HTERT RPE-1 (cell line): ENCODE data around the gene SLC4A1AP.

Experiments
- in situ Hi-C: fragments of 300-500 bp; cut with MboI; formaldehyde crosslinking; loops from 4 replicates; pipeline ENCODE4 v1.14.3; 2020; ENCODE audit warnings: low sequenced_read_pairs

SLC4A1AP gene

DNA sequence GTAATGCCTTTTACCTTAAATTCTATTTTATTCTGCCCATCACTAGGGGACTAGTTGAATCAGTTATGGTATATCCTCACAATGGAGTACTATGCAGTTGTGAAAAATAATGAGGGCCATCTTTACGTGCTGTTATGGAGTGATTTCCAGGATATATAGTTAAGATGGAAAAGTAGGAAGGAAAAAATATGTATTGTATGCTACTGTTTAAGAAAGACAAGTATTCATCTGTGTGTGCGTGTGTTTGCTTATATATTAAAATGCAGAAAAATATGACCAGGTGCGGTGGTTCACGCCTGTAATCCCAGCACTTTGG lies 75.3 kb downstream of the SLC4A1AP start:
- in situ Hi-C loops: no loop called here

GRCh38 chr2:27741673-27742072 lies 78.0 kb downstream of the SLC4A1AP start:
- in situ Hi-C loops: no loop called here

DNA sequence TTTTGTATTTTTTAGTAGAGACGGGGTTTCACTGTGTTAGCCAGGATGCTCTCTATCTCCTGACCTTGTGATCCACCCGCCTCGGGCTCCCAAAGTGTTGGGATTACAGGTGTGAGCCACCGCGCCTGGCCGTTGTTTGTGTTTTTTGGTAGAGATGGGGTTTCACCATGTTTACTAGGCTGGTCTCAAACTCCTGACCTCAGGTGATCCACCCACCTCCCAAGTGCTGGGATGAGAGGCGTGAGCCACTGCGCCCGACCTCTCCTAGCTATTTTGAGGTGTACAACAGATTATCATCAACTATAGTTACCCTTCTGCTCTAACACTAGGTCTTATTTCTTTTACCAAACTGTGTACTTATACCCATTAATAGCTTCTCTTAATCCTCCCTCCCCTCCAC lies 78.9 kb downstream of the SLC4A1AP start:
- in situ Hi-C loops: no loop called here
